K562 (cell line): ENCODE data around the gene TBXAS1. TPM values are rescaled to one million over a fixed set of nuclear protein-coding genes. Genes with fewer than 3 reads are reported as not detected.

Experiments used
- ATAC-seq: fragments of 200-7000 bp; cut with Tn5 transposase; 3 replicates; pipeline ENCODE4 v1.9.1; 2020; ENCODE audit warnings: moderate library complexity
- BruUV-seq: library from RNA; stranded (reverse); fragments of 400-500 nt; replicated peaks from 2 replicates; lab custom pipeline; 2021; lab: Mats Ljungman, UMichigan
- CTCF ChIA-PET: fragments of 300-600 bp; formaldehyde crosslinking; extraction: SDS; loops from one replicate; lab custom pipeline; 2021; ENCODE audit warnings: low intra/inter-chr PET ratio; lab: Yijun Ruan, JAX
- POLR2A ChIA-PET: fragments of 300-600, 350-650 bp; sonication (Branson Sonifier 250); formaldehyde crosslinking; extraction: SDS; loops from one replicate; lab custom pipeline; 2021; ENCODE audit warnings: antibody characterized with exemption, inconsistent platforms; lab: Yijun Ruan, JAX
- DNase-seq, 4 experiments: peaks; one replicate each; pipeline versions ENCODE4 v3.0.0 to v3.0.0-alpha.2; 2011 to 2018; ENCODE audit warnings: low spot score in 3 of 4, mixed read lengths in 3 of 4; ENCODE audit errors: extremely low read depth in 1 of 4
- FAIRE-seq: peaks from 2 replicates; lab custom pipeline; 2011; peaks lifted over from hg19 to GRCh38; lab: Jason Lieb, UNC
- H2AFZ ChIP-seq: 2 replicates; pipeline ENCODE4 v1.6.0; 2011; ENCODE audit warnings: low read depth, low read length, control low read depth, inconsistent platforms
- H3K27ac ChIP-seq: fragments of 200-600 bp; 3 replicates; pipeline ENCODE4 v1.8.0; 2011; ENCODE audit warnings: low read depth, mild to moderate bottlenecking, control low read depth, inconsistent platforms, low read length, moderate library complexity, mixed read lengths; ENCODE audit errors: extremely low read depth
- H3K27me3 ChIP-seq, 2 experiments: fragments of 300-600 bp in 1 of 2; 2 replicates in 1 of 2; 3 replicates in 1 of 2; pipeline versions ENCODE4 v1.6.0 to v1.8.0; 2011; ENCODE audit warnings: inconsistent platforms in 2 of 2, low read length in 2 of 2, mild to moderate bottlenecking in 1 of 2, mixed read lengths in 1 of 2, moderate library complexity in 1 of 2; ENCODE audit not compliant: control insufficient read depth in 2 of 2, insufficient read depth in 2 of 2
- H3K36me3 ChIP-seq: fragments of 300-600 bp; 3 replicates; pipeline ENCODE4 v1.8.0; 2011; ENCODE audit warnings: mild to moderate bottlenecking, low read length, inconsistent platforms; ENCODE audit not compliant: control insufficient read depth, insufficient read depth
- H3K4me1 ChIP-seq, 2 experiments: fragments of 200-600 bp in 1 of 2; replicated peaks in 1 of 2; 2 replicates in 1 of 2; 3 replicates in 1 of 2; pipeline versions ENCODE4 v1.5.1 to v1.8.0; 2011; ENCODE audit warnings: inconsistent platforms in 2 of 2, low read length in 2 of 2, mild to moderate bottlenecking in 1 of 2, mixed read lengths in 1 of 2, moderate library complexity in 1 of 2; ENCODE audit not compliant: control insufficient read depth in 2 of 2, insufficient read depth in 2 of 2
- H3K4me2 ChIP-seq: 2 replicates; pipeline ENCODE4 v1.6.1; 2011; ENCODE audit warnings: low read length, control low read depth, inconsistent platforms, mixed read lengths; ENCODE audit not compliant: insufficient read depth
- H3K4me3 ChIP-seq: fragments of 200-600 bp; sonication (generic), shearing (Covaris generic); 2 replicates; pipeline ENCODE4 v1.5.1; 2016; ENCODE audit warnings: control low read depth, inconsistent platforms
- H3K79me2 ChIP-seq: fragments of 200-600 bp; 3 replicates; pipeline ENCODE4 v1.8.0; 2011; ENCODE audit warnings: low read length, inconsistent platforms; ENCODE audit not compliant: control insufficient read depth, insufficient read depth
- H3K9ac ChIP-seq, 2 experiments: 2 replicates each; pipeline versions ENCODE4 v1.6.0 to v1.6.1; 2011; ENCODE audit warnings: low read depth in 2 of 2, low read length in 2 of 2, control low read depth in 1 of 2, inconsistent platforms in 1 of 2, mild to moderate bottlenecking in 1 of 2, mixed read lengths in 1 of 2; ENCODE audit not compliant: insufficient read depth in 1 of 2
- H3K9me1 ChIP-seq: one replicate; pipeline ENCODE4 v1.6.0; 2011; ENCODE audit warnings: inconsistent platforms, mild to moderate bottlenecking, low read length, moderate library complexity; ENCODE audit not compliant: control insufficient read depth, insufficient read depth
- H3K9me3 ChIP-seq: replicated peaks from 2 replicates; pipeline ENCODE4 v1.5.1; 2011; ENCODE audit warnings: low read depth, low read length, inconsistent platforms; ENCODE audit not compliant: control insufficient read depth, insufficient read depth
- H4K20me1 ChIP-seq: replicated peaks from 2 replicates; pipeline ENCODE4 v1.6.1; 2011; ENCODE audit warnings: low read length, inconsistent platforms, mixed read lengths; ENCODE audit not compliant: control insufficient read depth, insufficient read depth
- CBFA2T2 ChIP-seq: fragments of 450-650 bp; conservative IDR thresholded peaks from 2 replicates; pipeline ENCODE4 v1.6.1; 2017; ENCODE audit warnings: mild to moderate bottlenecking
- CEBPB ChIP-seq: fragments of 450-650 bp; IDR thresholded peaks from 2 replicates; pipeline ENCODE4 v1.6.1; 2016; ENCODE audit warnings: missing genetic modification characterization, missing compliant biosample characterization
- CHD4 ChIP-seq: fragments of 200-600 bp; sonication (generic); IDR thresholded peaks from 3 replicates; pipeline ENCODE4 v1.6.1; 2012; ENCODE audit warnings: low read depth, mild to moderate bottlenecking, mixed read lengths, low read length, inconsistent platforms; ENCODE audit not compliant: insufficient read depth, insufficient replicate concordance, poor library complexity, severe bottlenecking
- FOXK1 ChIP-seq: sonication (generic); formaldehyde crosslinking; IDR thresholded peaks from 2 replicates; pipeline ENCODE4 v1.8.0; 2022; ENCODE audit warnings: missing genetic modification reagents, mild to moderate bottlenecking, borderline replicate concordance
- HDGF ChIP-seq: fragments of 450-650 bp; IDR thresholded peaks from 2 replicates; pipeline ENCODE4 v1.6.1; 2016
- HEY1 ChIP-seq: fragments of 250-450 bp; sonication (Bioruptor Pico); IDR thresholded peaks from 2 replicates; pipeline ENCODE4 v1.5.0; 2020; ENCODE audit warnings: mild to moderate bottlenecking, moderate library complexity, borderline replicate concordance
- JUND ChIP-seq, 2 experiments: IDR thresholded peaks; 2 replicates in 1 of 2; 3 replicates in 1 of 2; pipeline ENCODE4 v1.6.1; 2011; ENCODE audit warnings: borderline replicate concordance in 2 of 2, low read depth in 2 of 2, low read length in 2 of 2, improper control_type of control experiment in 1 of 2, missing biosample characterization in 1 of 2, missing genetic modification characterization in 1 of 2, missing genetic modification reagents in 1 of 2
- KLF10 ChIP-seq: fragments of 250-450 bp; sonication (Bioruptor Pico); IDR thresholded peaks from 2 replicates; pipeline ENCODE4 v1.6.1; 2021; ENCODE audit warnings: matching md5 sums
- MLLT1 ChIP-seq, 2 experiments: fragments of 450-650 bp; IDR thresholded peaks; 2 replicates each; pipeline ENCODE4 v1.6.1; 2016
- PKNOX1 ChIP-seq: fragments of 450-650 bp; IDR thresholded peaks from 2 replicates; pipeline ENCODE4 v1.6.1; 2016
- PYGO2 ChIP-seq: fragments of 450-650 bp; IDR thresholded peaks from 2 replicates; pipeline ENCODE4 v1.6.1; 2016; ENCODE audit warnings: mild to moderate bottlenecking, missing genetic modification characterization, moderate library complexity, missing compliant biosample characterization
- SLC30A9 ChIP-seq: fragments of 250-450 bp; sonication (Bioruptor Pico); IDR thresholded peaks from 2 replicates; pipeline ENCODE4 v1.8.0; 2022; ENCODE audit warnings: mild to moderate bottlenecking, moderate library complexity
- SMAD2 ChIP-seq: fragments of 150-350 bp; IDR thresholded peaks from 2 replicates; pipeline ENCODE4 v1.6.1; 2014; ENCODE audit warnings: low read depth, mild to moderate bottlenecking, low read length
- SRSF7 ChIP-seq: fragments of 200-400 bp; formaldehyde crosslinking; optimal IDR thresholded peaks from 2 replicates; pipeline ENCODE3; 2017; ENCODE audit warnings: mild to moderate bottlenecking, low read depth, low read length
- TAF9B ChIP-seq: fragments of 450-650 bp; IDR thresholded peaks from 2 replicates; pipeline ENCODE4 v1.6.1; 2018; ENCODE audit warnings: mild to moderate bottlenecking; ENCODE audit not compliant: partially characterized antibody
- TFAM ChIP-seq: fragments of 250-450 bp; sonication (Bioruptor Pico); conservative IDR thresholded peaks from 2 replicates; pipeline ENCODE4 v1.5.0; 2021; ENCODE audit warnings: mild to moderate bottlenecking, moderate library complexity
- U2AF2 ChIP-seq: fragments of 200-400 bp; formaldehyde crosslinking; optimal IDR thresholded peaks from 2 replicates; pipeline ENCODE3; 2017; ENCODE audit warnings: low read depth, mild to moderate bottlenecking, low read length
- XRCC5 ChIP-seq: fragments of 200-400 bp; formaldehyde crosslinking; IDR thresholded peaks from 2 replicates; pipeline ENCODE4 v1.6.1; 2017; ENCODE audit warnings: low read depth, mild to moderate bottlenecking, low read length
- WGBS: fragments of 100-300 bp; shearing (Covaris generic); methylation state at CpG from one replicate; pipeline ENCODE4 v1.1.6; 2016; ENCODE audit warnings: low coverage, mixed read lengths; ENCODE audit not compliant: insufficient coverage; ENCODE audit errors: missing lambda C conversion rate; 5-methylcytosine and 5-hydroxymethylcytosine counted together
- in situ Hi-C: fragments of 300-500 bp; cut with MboI; formaldehyde crosslinking; loops from 4 replicates; pipeline ENCODE4 v1.15.0; 2018; ENCODE audit warnings: inconsistent platforms, mixed read lengths
- intact Hi-C: fragments of 100-400 bp; cut with micrococcal nuclease; formaldehyde crosslinking; loops from 2 replicates; pipeline ENCODE4 v1.14.2; 2022
- polyA plus RNA-seq, 8 experiments: library from polyadenylated mRNA; depleted of rRNA in 4 of 8; stranded (reverse) in 5 of 8; unstranded in 3 of 8; fragments of >200 nt; fragmentation: Nextera tagmentation in 2 of 8; fragmentation: Illumina TruSeq in 1 of 8; extraction: Ambion mirVana in 2 of 8; extraction: Trizol in 1 of 8; gene quantifications; 2 replicates each; pipeline versions ENCODE4 v1.2.1 to v1.2.3, GENCODE V29; 2011 to 2014; ENCODE audit warnings: inconsistent platforms in 1 of 8, missing spikeins in 1 of 8
- total RNA-seq, 7 experiments: library from RNA; depleted of rRNA in 6 of 7; stranded (reverse); fragments of >200 nt in 6 of 7; fragmentation: Illumina TruSeq in 2 of 7; extraction: Trizol in 2 of 7; gene quantifications; 2 replicates each; pipeline versions ENCODE4 v1.2.1 to v1.2.3, GENCODE V29; 2011 to 2021; ENCODE audit warnings: low replicate concordance in 1 of 7

Gene TBXAS1
- total and polyA plus RNA-seq, 9 of the 15 experiments (the other 6 are each of a cell fraction or from before 2014, with no cell fraction given): 1.1 to 8.3 (median 1.9) TPM

GRCh38 chr7:140059273-140060242 is 230.5 kb downstream of the TBXAS1 start (continued):
- TF ChIP-seq TFAM (CRISPR knock-in tag) (no peak), PKNOX1 (peak; percentile 25; the same call in 1 of the 2 replicates), SMAD2 (no peak)
- TF ChIP-seq, all 486 proteins: peak for 33

GRCh38 chr7:140060243-140060630 is 231.2 kb downstream of the TBXAS1 start:
- in situ Hi-C loops: no loop called here
- peak overlapping the region; percentile 58 for H3K27ac ChIP-seq
- TF ChIP-seq CEBPB (tag): no peak
- no peak for TF ChIP-seq MLLT1 (IDR thresholded peaks at IDR 0.05)
- no peak for TF ChIP-seq HDGF
- TF ChIP-seq U2AF2: no peak
- TF ChIP-seq SRSF7: no peak
- 0 out of 2 replicates have a peak, but pooled peaks have one; percentile 34 for TF ChIP-seq FOXK1 (CRISPR knock-in tag)
- TF ChIP-seq SLC30A9 (CRISPR knock-in tag): no peak
- TF ChIP-seq KLF10 (CRISPR knock-in tag): no peak
- no peak for TF ChIP-seq XRCC5
- no peak for TF ChIP-seq HEY1 (CRISPR knock-in tag)
- no peak for TF ChIP-seq TAF9B
- TF ChIP-seq CBFA2T2: no peak
- TF ChIP-seq JUND (IDR thresholded peaks at IDR 0.05; ENCODE audit: borderline replicate concordance, low read depth, low read length): 0 out of 2 replicates have a peak, but pooled peaks have one; percentile 7
- no peak; the same call in 1 of the 3 replicates for TF ChIP-seq JUND (tag; IDR thresholded peaks at IDR 0.05; ENCODE audit: borderline replicate concordance, low read depth, low read length)
- TF ChIP-seq PYGO2 (tag): no peak
- TF ChIP-seq CHD4: no peak

More at GRCh38 chr7:140060243-140060630, 231.2 kb downstream of the TBXAS1 start:
- ChIA-PET POLR2A (interaction anchor here (0.5 to 2.2 kb wide), 9 partner anchors 9 to 41 kb away, joined by 3 to 14 read pairs (median 3); no protein-coding TSS in a partner anchor), CTCF (no interaction called here)
- no peaks in the 10 kb centered on the region for H4K20me1 ChIP-seq
- H3K4me3 ChIP-seq: no peak overlapping the region
- H3K9ac ChIP-seq: peak overlapping the region; percentile 3 to 39; a peak in 3 of 4 replicates
- peaks cover 8% of the 10 kb centered on the region for H3K9me3 ChIP-seq
- BruUV-seq: no TSS peak
- H2AFZ ChIP-seq: peak overlapping the region; percentile 60
- FAIRE-seq (peak; percentile 48), DNase-seq (peak in 3 of 4 experiments; percentile 36 to 53 (median 36)), ATAC-seq (peak; percentile 6; the same call in 2 of the 3 replicates)
- H3K79me2 ChIP-seq: peaks cover 37% of the 10 kb centered on the region
- H3K9me1 ChIP-seq: no peaks in the 10 kb centered on the region
- intact Hi-C loops: loop anchor here (5.0 kb wide), 1 partner anchor 262 kb away; no protein-coding TSS in a partner anchor
- H3K27me3 ChIP-seq: no peaks in the 10 kb centered on the region
- WGBS: 62% methylated on average over 3 of the region's 3 CpGs
- H3K4me2 ChIP-seq: peak overlapping the region; percentile 79
- peaks cover 18% of the 10 kb centered on the region for H3K36me3 ChIP-seq
- peaks cover 28 to 45% of the 10 kb centered on the region in 2 experiments for H3K4me1 ChIP-seq
